Measurements from ENCODE around the gene NFKBIB. TPM values are rescaled to one million over a fixed set of nuclear protein-coding genes. Genes with fewer than 3 reads are reported as not detected.
A peak's percentile ranks its signal among the peaks of the same experiment; 100 is the strongest.
"Not testable (repeated sequence)": the region's sequence is repeated elsewhere in the genome, so short reads cannot be mapped to it uniquely, and the experiment has no call there.

The NFKBIB gene
- total RNA-seq, 1 donor from 2014 or later = 25.5 TPM

DNA sequence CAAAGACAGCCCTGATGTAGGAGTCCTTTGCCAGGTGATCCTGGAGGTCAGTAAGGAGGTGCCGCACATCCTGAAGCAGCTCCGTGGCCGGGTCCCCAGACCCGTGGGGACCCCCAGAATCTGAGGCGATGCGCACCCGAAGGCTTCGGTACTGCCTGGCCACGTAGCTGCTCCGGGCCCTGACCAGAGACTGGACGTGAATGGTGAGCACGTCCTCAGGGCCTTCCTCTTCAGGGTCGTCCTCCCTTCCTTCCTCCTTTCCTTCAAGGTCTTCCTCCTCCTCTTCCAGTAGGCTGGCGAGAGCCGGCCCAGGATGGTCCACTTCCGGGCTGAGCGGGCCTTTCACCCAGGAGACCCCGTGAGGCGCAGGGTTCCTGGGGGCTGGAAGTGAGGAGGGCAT lies 29.2 kb upstream of the NFKBIB start:
- Histone ChIP-seq H3K4me1 (peaks cover 12% of the 10 kb centered on the region), H3K27me3 (no peaks in the 10 kb centered on the region), H3K9me3 (no peaks in the 10 kb centered on the region), H3K36me3 (no peaks in the 10 kb centered on the region), H3K27ac (no peak overlapping the region), H3K4me3 (no peak overlapping the region)
- TF ChIP-seq, protein P1, sequence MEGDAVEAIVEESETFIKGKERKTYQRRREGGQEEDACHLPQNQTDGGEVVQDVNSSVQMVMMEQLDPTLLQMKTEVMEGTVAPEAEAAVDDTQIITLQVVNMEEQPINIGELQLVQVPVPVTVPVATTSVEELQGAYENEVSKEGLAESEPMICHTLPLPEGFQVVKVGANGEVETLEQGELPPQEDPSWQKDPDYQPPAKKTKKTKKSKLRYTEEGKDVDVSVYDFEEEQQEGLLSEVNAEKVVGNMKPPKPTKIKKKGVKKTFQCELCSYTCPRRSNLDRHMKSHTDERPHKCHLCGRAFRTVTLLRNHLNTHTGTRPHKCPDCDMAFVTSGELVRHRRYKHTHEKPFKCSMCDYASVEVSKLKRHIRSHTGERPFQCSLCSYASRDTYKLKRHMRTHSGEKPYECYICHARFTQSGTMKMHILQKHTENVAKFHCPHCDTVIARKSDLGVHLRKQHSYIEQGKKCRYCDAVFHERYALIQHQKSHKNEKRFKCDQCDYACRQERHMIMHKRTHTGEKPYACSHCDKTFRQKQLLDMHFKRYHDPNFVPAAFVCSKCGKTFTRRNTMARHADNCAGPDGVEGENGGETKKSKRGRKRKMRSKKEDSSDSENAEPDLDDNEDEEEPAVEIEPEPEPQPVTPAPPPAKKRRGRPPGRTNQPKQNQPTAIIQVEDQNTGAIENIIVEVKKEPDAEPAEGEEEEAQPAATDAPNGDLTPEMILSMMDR (IDR thresholded peaks at IDR 0.05) = no peak
- DNase-seq (no peak), ATAC-seq (no peak)
- intact Hi-C loops (cut with DNase I) = no loop called here

DNA sequence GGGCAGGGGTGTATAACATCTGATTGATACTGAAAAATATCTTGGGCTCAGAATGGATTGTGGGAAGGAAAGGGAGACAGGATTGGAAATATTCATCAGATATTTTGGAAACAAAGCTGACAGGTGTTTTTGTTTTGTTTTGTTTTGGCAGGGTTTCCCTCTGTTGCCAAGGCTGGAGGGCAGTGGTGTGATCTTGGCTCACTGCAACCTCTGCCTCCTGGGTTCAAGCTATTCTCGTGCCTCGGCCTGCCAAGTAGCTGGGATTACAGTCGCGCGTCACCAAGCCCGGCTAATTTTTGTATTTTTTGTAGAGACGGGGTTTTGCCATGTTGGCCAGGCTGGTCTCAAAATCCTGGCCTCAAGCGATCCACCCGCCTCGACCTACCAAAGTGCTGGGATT lies 26.4 kb upstream of the NFKBIB start:
- H3K27ac ChIP-seq; DNase-seq; ATAC-seq; H3K9me3 ChIP-seq; intact Hi-C loops (cut with DNase I); H3K27me3 ChIP-seq; H3K36me3 ChIP-seq; H3K4me3 ChIP-seq: not testable (repeated sequence)
- H3K4me1 ChIP-seq = peaks cover 28% of the 10 kb centered on the region

DNA sequence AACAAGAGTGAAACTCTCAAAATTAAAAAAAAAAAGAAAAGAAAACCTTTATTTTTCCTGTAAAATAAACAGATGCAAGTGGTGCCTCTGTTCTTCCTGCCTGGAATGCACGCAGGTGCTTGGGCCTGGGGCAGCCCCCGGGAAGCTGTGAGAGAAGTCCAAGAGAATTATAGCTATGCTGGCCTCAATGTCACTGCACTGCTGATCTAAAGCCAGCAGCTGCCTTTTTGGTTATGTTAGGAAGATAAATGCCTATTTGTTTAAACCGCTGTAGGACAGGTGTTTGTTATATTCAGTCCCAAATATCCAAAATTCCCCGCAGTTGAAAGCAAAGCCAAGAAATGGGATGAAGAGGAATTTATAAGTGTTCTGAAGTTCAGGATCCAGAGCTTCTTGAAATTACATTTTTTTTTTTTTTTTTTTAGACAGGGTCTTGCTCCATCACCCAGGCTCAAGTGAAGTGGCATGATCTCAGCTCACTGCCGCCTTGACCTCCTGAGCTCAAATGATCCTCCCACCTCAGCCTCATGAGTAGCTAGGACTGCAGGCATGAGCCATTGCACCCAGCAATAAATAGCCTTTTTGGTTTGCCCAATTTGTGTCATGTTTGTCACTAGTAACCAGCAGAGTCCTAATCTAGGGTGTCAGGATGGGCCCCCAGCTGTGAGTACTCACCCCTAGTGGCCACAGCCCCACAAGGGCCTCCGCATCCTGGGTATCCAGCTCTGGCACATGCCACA lies 23.9 kb upstream of the NFKBIB start:
- Histone ChIP-seq H3K9me3 (no peaks in the 10 kb centered on the region), H3K36me3 (peaks cover 4% of the 10 kb centered on the region), H3K4me1 (peaks cover 20% of the 10 kb centered on the region), H3K27me3 (no peaks in the 10 kb centered on the region), H3K4me3 (no peak overlapping the region), H3K27ac (no peak overlapping the region)
- DNase-seq = no peak
- TF ChIP-seq, protein P1 (IDR thresholded peaks at IDR 0.05) = no peak
- intact Hi-C loops (cut with DNase I) = no loop called here
- ATAC-seq = no peak

DNA sequence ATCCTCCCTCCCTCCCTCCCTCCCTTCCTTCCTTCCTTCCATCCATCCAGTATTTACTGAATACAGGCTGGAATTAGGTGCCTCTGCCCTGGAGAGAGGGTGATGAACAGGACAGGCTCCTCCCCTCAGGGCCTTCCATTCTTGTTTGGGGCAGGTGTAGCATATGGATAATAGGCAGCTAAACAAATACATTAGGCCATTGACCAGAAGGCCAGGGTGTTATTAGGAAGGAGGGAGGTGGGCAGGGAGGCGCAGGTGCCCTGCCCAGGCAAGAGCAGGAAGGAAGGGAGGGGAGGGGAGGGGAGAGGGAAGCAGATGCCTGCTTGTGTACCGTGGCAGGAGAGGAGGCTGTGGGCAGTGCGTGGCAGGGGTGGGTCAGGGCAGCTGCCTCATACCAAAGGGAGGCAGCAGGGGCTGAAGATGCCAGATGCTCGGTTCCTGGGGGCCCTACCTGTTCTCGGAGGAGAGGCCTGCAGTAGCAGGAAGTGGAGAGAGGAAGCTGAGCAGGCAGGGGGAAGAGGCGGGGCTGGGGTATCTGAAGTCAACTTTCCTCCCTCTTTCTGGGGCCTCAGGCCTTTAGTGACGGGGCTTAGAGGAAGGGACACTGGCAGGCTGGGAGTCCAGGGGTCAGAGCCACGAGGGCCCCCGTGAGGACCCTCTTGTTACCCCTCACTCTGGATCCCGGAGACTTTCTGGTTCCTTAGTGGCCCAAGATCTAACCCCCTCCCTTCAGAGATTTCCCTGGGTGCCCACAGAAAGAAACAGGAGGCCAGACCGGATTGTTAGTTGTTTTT lies 21.8 kb upstream of the NFKBIB start, which contains the start of gene RINL:
TSS of gene RINL (minus strand) at position 495 of the 794 bp plus-strand sequence. CDS start 1,533 bp downstream, outside the sequence.
- Histone ChIP-seq H3K36me3 (peaks cover 23% of the 10 kb centered on the region), H3K9me3 (no peaks in the 10 kb centered on the region), H3K27ac (peak within 1 kb of the TSS; percentile 87), H3K4me3 (peak within 1 kb of the TSS; percentile 35), H3K27me3 (no peaks in the 10 kb centered on the region), H3K4me1 (peaks cover 20% of the 10 kb centered on the region)
- TF ChIP-seq, protein P1 (IDR thresholded peaks at IDR 0.05) = no peak
- peak; percentile 78 for ATAC-seq
- DNase-seq = peak; percentile 76
- intact Hi-C loops (cut with DNase I) = no loop called here

DNA sequence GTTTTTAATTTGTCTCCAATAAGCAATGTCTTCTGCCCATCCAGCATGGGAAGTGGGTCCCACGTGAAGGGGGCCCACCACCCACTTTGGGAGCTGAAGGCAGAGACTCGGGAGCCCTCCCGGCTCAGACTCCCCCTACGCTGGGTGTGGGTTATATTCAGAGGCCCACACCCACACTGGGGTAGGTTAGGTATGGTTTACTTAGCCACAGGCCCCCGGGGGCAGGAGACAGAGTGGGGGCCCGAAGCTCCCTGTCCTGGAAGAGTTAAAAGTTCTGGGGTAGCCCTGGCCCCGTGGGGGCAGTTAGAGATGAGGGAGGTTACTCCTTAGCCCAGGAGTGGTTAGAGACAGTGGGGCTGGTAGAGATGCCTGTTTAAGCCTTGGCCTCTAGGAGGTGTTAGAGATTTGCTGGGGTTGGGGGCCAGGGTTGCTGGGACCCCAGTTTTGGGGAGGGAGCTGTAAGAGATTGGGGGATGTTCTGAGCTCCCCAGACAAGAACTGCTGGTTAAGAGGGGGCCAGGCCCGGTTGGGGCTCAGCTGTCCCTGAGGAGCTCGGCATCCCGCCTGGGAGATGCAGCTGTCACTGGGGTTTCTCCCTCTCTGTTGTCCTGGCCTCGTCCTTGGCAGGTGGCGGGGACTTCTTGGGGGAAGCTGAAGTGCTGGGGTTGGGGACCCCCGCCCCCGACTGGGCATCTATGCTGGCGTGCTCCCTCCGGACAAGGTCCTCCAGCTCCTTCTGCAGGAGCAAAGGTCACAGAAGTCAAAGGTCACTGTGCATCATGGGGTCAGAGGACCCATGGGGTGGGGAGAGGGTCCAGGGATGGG lies 21.0 kb upstream of the NFKBIB start:
- Histone ChIP-seq H3K4me1 (peaks cover 20% of the 10 kb centered on the region), H3K27me3 (no peaks in the 10 kb centered on the region), H3K4me3 (peak overlapping the region; percentile 35), H3K36me3 (peaks cover 31% of the 10 kb centered on the region), H3K9me3 (no peaks in the 10 kb centered on the region), H3K27ac (peak overlapping the region; percentile 87)
- DNase-seq (no peak), ATAC-seq (no peak)
- TF ChIP-seq, protein P1 (IDR thresholded peaks at IDR 0.05) = no peak
- intact Hi-C loops (cut with DNase I) = no loop called here

Measured in upper lobe of right lung (tissue), 1 donor.